GM21825 (cell line): ENCODE results near the gene THOP1.
"Not testable (repeated sequence)": the region's sequence is repeated elsewhere in the genome, so short reads cannot be mapped to it uniquely, and the experiment has no call there.

Experiments
- ATAC-seq: cut with Tn5 transposase; IDR thresholded peaks from one replicate; pipeline ENCODE4 v1.9.1; 2021; ENCODE audit warnings: mild to moderate bottlenecking, moderate library complexity; ENCODE audit not compliant: unreplicated experiment

THOP1 gene

DNA sequence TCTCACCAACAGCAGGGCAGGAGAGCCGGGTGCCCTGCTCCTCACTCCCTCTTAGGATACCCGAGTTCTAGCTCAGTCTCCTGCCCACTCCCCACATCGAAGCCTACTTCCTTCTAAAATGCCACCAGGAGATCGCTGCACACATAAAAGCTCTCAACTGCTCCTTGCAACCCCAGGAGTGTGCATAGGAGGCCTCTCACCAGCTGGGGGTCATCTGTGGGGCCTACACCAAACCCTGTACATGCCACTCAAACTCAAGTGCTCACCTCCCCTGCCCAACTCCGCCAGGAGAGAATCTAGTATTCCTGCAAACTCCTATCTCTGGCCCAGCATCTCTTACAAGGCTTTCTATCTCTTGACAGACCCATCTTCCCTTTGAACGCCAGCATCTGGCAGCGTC lies 5.0 kb upstream of the THOP1 start:
- ATAC-seq, result no peak

GRCh38 chr19:2782329-2782935 lies 2.9 kb upstream of the THOP1 start:
- no peak for ATAC-seq

DNA sequence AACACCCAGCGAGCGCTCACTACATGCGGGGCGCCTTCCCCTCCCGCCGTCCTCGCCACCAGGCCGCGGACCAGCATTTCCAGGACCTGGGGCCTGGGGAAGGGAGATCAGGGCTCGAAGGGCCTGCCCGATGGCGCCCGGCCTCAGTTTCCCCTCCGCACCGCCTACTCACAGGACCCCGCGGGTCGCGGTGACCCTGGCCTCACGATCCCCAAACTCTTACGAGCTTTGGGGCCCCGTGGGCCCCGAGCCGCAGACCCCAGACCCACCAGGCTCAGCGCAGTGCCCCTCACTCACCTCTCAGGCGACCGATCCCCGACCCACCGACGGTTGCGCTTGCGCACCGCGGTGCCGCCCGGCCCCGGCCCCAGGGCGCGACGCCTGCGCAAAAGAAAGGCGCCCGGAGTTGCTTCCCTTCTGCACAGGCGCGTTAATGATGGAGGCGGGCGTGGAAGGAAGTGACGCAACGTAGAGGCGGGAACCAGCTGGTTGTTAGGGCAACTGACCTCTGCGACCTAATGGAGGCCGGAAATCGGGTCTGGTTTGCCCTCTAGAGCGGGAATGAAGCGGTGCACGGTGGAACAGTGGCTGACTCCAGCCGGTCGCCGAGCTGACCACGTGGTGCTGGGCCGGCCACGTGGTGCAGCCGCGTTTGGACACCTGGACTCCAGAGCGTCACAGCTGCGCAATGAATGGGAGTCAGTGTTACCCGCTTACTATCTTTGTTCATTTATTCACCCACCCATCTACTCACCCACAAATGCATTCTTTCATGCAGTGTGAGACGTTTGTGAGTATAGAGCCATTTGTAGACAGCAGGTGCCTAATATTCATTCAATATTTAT lies 2.1 kb upstream of the THOP1 start, which contains the start of gene SGTA:
TSS of gene SGTA (minus strand) at position 338 of the 845 bp plus-strand sequence. CDS start 14,205 bp downstream, outside the sequence.
- peak; percentile 74 for ATAC-seq

DNA sequence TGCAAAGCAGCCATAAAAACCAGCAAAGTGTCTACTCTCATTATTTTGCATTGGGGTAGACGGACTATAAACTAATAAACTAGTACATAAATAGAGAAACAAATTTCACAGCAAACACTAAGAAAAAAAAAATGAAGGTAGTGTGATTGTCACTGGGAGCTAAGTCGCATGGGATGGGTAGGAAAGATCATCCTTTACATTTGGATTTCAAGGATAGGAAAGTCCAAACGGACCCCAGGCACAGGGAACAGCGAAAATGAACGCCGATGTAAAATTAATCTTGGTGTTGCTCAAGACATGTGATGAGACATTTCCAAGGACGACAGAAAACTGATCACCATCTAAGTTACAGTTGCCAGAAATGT lies 1.5 kb upstream of the THOP1 start:
- ATAC-seq, result no peak

- no peak for ATAC-seq
These were observed 1.8 kb downstream of the THOP1 start for GRCh38 chr19:2787115-2787514.

- ATAC-seq, result no peak
These were observed 2.9 kb downstream of the THOP1 start for GRCh38 chr19:2788237-2788636.

DNA sequence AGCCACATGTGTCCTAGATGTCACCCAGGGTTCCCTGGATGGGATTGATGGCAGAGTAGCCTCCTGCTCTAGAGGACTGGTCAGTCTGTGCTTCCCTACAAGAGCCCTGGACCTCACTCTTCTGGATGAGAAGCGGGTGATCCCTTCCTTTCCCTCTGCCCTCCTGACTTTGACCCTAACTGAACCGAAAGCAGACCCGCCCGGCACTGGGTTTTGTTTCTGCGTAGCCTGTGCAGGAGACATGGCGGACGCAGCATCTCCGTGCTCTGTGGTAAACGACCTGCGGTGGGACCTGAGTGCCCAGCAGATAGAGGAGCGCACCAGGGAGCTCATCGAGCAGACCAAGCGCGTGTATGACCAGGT lies 4.9 kb downstream of the THOP1 start:
- no peak for ATAC-seq

- ATAC-seq, result no peak
These were observed 5.4 kb downstream of the THOP1 start for GRCh38 chr19:2790557-2791271.

GRCh38 chr19:2791440-2791839 lies 6.1 kb downstream of the THOP1 start:
- no peak for ATAC-seq

DNA sequence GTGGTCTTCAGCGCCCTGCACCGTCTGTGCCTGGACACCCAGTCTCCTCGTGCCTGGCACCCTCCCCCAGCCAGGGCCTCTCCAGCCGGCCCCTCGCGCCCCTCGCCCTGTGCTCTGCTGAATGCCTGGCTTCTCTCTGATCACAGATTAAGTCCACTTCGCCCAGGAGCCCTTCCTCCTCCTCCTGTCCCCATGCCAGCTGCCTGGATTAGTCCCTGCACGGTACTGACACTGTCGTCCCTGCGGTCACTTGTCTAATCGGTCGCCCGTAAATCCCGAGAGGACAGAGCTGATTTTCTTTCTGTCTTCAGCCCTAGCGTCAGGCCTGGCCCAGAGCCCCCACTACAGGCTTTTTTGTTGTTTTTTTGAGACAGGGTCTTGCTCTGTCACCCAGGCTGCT lies 6.6 kb downstream of the THOP1 start:
- ATAC-seq, result no peak

DNA sequence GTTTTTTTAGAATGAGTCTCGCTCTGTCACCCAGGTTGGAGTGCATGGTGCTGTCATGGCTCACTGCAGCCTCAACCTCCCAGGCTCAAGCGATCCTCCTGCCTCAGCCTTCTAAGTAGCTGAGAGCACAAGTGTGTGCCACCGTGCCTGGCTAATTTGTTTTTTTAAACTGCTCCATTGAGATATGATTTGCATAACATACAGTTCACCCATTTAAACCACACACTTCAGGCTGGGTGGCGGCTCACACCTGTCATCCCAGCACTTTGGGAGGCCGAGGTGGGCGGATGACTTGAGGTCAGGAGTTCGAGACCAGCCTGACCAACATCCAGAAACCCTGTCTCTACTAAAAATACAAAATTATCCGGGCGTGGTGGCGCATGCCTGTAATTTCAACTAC lies 7.4 kb downstream of the THOP1 start:
- ATAC-seq, result not testable (repeated sequence)

DNA sequence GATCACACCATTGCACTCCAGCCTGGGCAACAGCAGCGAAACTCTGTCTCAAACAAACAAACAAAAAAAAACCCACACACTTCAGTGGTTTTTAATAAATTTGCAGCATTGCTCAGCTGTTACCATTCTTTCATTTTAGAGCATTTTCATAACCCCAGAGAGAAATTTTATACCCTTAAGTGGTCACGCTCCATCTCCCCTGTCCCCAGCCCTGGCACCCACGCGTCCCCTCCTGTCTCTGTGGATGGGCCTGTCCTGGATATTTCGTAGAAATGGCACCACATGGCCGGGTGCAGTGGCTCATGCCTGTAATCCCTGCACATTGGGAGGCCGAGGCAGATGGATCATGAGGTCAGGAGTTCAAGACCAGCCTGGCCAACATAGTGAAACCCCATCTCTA lies 7.8 kb downstream of the THOP1 start:
- ATAC-seq, result no peak

DNA sequence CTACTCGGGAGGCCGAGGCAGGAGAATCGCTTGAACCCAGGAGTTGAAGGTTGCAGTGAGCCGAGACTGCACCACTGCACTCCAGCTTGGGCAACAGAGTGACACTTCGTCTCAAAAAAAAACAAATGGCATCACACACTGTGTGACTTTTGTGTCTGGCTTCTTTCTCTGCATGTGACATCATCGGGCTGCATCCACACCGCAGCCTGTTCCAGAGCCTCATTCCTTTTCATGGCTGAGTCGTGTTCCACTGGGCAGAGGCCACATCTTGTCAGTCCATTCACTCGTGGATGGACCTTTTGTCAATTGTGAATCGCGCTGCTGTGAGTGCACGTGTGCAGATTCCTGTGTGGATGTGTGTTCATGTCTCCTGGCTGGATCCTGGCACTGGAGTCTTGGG lies 8.3 kb downstream of the THOP1 start:
- no peak for ATAC-seq

GRCh38 chr19:2795827-2796658 lies 10.7 kb downstream of the THOP1 start:
- ATAC-seq, result no peak

DNA sequence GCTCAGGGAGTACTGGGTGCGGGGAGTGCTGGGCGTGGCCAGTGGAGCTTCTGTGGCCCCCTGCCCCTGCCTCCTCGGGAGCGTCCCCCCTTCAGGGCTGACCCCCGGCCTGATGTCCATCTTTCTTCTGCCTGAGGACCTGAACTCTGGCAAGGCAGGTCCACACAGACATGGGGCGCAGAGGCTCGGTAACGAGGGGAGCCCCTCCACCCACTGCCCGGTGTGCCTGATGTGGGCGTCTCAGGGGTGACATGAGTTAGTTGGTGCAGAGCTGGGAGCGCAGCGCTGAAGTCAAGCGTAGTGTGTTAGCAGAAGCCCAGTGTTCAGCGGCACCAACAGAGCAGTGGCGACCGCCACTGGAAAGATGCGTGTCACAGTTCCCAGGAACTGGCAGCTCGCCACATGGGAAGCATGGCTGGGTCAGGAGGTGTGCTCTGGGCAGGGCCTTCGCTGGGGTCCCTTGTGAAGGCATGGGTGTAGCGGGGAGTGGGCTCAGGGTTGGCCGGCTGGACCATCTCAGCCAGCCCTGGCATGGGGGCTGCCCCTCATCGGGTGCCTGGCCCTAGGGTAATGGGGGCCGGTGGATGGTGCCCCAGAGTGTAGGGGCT lies 11.5 kb downstream of the THOP1 start:
- no peak for ATAC-seq

- ATAC-seq, result no peak
These were observed 12.0 kb downstream of the THOP1 start for GRCh38 chr19:2797280-2797679.

DNA sequence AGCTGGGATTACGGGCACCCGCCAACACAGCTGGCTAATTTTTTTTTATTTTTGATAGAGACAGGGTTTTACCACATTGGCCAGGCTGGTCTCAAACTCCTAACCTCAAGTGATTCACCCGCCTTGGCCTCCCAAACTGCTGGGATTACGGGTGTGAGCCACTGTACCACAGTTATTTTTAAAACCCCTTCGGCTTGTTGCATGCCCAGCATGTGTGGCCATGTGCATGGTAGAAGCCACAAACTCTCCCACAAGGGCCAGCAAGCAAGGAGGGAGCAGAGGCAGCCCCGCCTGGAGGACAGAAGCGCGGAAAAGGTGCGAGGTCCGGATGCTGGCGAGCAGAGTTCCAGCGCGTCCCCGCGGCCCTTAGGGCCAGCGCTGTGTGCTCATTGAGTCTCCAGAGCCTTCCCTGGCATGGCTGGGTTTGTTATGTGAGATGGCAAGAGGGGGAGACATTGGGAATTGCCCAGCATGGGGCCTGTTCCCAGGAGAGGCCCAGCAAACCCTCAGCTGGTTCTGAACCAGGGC lies 12.9 kb downstream of the THOP1 start:
- ATAC-seq, result no peak

DNA sequence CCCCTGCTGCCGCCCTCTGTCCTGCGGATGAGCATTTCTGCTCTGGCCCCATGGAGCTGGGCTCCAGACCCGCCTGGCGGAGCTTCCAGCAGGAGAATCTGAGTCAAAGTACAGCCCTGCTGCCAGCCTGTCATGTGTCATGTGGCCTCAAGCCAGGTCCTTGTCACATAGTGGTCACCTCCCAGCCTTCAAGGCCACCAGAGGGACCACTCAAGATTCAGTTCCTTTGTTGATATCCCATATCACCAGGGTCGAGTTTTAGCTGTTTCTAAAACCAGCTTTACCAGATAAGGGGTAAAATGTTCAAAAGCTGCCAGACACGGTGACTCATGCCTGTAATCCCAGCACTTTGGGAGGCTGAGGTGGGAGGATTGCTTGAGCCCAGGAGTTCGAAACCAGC lies 13.4 kb downstream of the THOP1 start:
- ATAC-seq, result no peak

DNA sequence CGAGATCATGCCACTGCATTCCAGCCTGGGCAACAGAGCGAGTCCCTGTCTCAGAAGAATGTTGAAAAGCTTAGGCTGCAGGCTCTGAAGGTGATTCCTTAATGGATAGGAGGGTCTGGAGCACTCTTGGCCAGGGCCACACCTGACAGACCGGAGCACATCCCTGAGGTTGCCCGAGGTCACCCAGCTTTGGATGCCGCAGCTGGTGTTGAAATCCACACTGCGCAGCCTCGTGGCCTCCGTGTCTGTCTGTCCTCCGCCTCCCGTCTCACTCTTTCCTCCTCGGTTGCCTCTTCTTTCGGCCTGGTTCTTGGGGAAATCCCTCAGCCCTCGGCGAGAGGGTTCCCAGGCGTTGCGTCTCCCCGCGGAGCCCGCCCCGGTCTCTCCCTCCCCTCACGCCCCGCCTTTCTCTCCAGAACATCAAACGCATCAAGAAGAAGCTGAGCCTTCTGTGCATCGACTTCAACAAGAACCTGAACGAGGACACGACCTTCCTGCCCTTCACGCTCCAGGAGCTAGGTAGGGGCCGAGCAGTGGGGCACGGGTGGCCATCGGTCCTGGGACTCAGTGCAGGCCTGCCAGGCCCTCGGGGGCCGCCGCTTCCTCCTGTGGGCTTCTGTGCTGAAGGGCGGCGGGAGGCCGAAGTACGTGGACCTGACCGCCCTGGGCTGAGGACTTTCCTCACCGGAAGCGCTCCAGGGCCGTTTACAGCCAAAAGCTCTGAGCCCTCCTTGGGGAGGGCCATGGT lies 14.1 kb downstream of the THOP1 start:
- no peak for ATAC-seq

DNA sequence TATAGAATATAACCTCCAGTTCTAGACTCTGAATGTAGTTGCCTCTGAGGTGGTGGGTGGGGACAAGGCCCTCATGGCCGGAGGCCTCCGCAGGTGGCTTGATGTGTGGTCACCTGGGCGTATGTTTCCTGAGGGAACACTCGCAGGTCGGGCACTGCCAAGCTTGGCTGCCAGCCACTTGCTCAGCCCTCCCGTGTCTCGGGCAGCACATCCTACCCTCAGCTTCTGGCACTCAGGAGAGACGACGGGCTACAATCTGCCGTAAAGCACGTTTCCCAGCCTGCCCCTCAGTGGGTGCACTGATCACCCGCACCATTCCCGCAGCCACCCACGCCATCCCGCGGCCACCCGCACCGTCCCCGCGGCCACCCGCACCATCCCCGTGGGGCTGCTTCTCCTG lies 15.2 kb downstream of the THOP1 start:
- no peak for ATAC-seq
